K562 (cell line): ENCODE results near the gene PPP1R37. TPM values are rescaled to one million over a fixed set of nuclear protein-coding genes. Genes with fewer than 3 reads are reported as not detected.
A peak's percentile ranks its signal among the peaks of the same experiment; 100 is the strongest.

ENCODE experiments used
- ARHGAP35 ChIP-seq: fragments of 450-650 bp; IDR thresholded peaks from 2 replicates; pipeline ENCODE4 v1.6.1; 2018; ENCODE audit not compliant: partially characterized antibody
- BCLAF1 ChIP-seq, 2 experiments: fragments of 450-650 bp in 1 of 2; IDR thresholded peaks; 2 replicates each; pipeline ENCODE4 v1.6.1; 2011 to 2017; ENCODE audit warnings: low read depth in 2 of 2, antibody characterized with exemption in 1 of 2, borderline replicate concordance in 1 of 2, low read length in 1 of 2, mild to moderate bottlenecking in 1 of 2, mixed read lengths in 1 of 2; ENCODE audit not compliant: control insufficient read depth in 1 of 2
- EZH2 ChIP-seq: IDR thresholded peaks from 2 replicates; pipeline ENCODE4 v1.6.1; 2012; ENCODE audit warnings: low read depth, mild to moderate bottlenecking, inconsistent platforms, low read length, borderline replicate concordance
- KAT7 ChIP-seq: sonication (generic); formaldehyde crosslinking; IDR thresholded peaks from 2 replicates; pipeline ENCODE4 v1.8.0; 2022; ENCODE audit warnings: missing genetic modification reagents, mild to moderate bottlenecking, borderline replicate concordance
- KLF1 ChIP-seq: fragments of 450-650 bp; IDR thresholded peaks from 2 replicates; pipeline ENCODE4 v1.6.1; 2016; ENCODE audit warnings: missing genetic modification characterization, missing compliant biosample characterization
- MEF2A ChIP-seq: IDR thresholded peaks from 2 replicates; pipeline ENCODE4 v1.6.1; 2011; ENCODE audit warnings: low read depth, mild to moderate bottlenecking, low read length, moderate library complexity; ENCODE audit not compliant: control insufficient read depth
- PCBP1 ChIP-seq: fragments of 200-400 bp; formaldehyde crosslinking; IDR thresholded peaks from 2 replicates; pipeline ENCODE4 v1.6.1; 2018; ENCODE audit warnings: mild to moderate bottlenecking, low read depth, low read length; ENCODE audit not compliant: poor library complexity, severe bottlenecking
- SMARCB1 ChIP-seq: IDR thresholded peaks from 2 replicates; pipeline ENCODE4 v1.6.1; 2011; ENCODE audit warnings: improper control_type of control experiment, low read depth; ENCODE audit not compliant: insufficient read length
- ZBTB26 ChIP-seq: fragments of 450-650 bp; formaldehyde crosslinking; IDR thresholded peaks from 2 replicates; pipeline ENCODE4 v1.4.0; 2022; ENCODE audit warnings: missing genetic modification characterization
- ZNF165 ChIP-seq: fragments of 250-450 bp; sonication (Bioruptor Pico); IDR thresholded peaks from 2 replicates; pipeline ENCODE4 v1.4.0; 2020; ENCODE audit warnings: borderline replicate concordance
- ZNF57 ChIP-seq: fragments of 450-650 bp; formaldehyde crosslinking; IDR thresholded peaks from 2 replicates; pipeline ENCODE4 v1.4.0; 2020; ENCODE audit warnings: mild to moderate bottlenecking, moderate library complexity
- polyA plus RNA-seq, 8 experiments: library from polyadenylated mRNA; depleted of rRNA in 4 of 8; stranded (reverse) in 5 of 8; unstranded in 3 of 8; fragments of >200 nt; fragmentation: Nextera tagmentation in 2 of 8; fragmentation: Illumina TruSeq in 1 of 8; extraction: Ambion mirVana in 2 of 8; extraction: Trizol in 1 of 8; gene quantifications; 2 replicates each; pipeline versions ENCODE4 v1.2.1 to v1.2.3, GENCODE V29; 2011 to 2014; ENCODE audit warnings: inconsistent platforms in 1 of 8, missing spikeins in 1 of 8
- total RNA-seq, 7 experiments: library from RNA; depleted of rRNA in 6 of 7; stranded (reverse); fragments of >200 nt in 6 of 7; fragmentation: Illumina TruSeq in 2 of 7; extraction: Trizol in 2 of 7; gene quantifications; 2 replicates each; pipeline versions ENCODE4 v1.2.1 to v1.2.3, GENCODE V29; 2011 to 2021; ENCODE audit warnings: low replicate concordance in 1 of 7
- TF ChIP-seq, protein P1 (sequence below), 2 experiments: fragments of 450-650 bp; IDR thresholded peaks; 2 replicates each; pipeline ENCODE4 v1.6.1; 2016; ENCODE audit warnings: mild to moderate bottlenecking in 2 of 2, borderline replicate concordance in 1 of 2, low read depth in 1 of 2, moderate library complexity in 1 of 2

The PPP1R37 gene
- total and polyA plus RNA-seq, 9 of the 15 experiments (the other 6 are each of a cell fraction or from before 2014, with no cell fraction given): 0.04 to 20.3 (median 7.3) TPM

GRCh38 chr19:45178262-45179071 lies 85.5 kb downstream of the PPP1R37 start, which contains the start of gene BLOC1S3 (continued):
- TF ChIP-seq MEF2A: no peak
- no peak for TF ChIP-seq ZNF165
- TF ChIP-seq, protein P1, sequence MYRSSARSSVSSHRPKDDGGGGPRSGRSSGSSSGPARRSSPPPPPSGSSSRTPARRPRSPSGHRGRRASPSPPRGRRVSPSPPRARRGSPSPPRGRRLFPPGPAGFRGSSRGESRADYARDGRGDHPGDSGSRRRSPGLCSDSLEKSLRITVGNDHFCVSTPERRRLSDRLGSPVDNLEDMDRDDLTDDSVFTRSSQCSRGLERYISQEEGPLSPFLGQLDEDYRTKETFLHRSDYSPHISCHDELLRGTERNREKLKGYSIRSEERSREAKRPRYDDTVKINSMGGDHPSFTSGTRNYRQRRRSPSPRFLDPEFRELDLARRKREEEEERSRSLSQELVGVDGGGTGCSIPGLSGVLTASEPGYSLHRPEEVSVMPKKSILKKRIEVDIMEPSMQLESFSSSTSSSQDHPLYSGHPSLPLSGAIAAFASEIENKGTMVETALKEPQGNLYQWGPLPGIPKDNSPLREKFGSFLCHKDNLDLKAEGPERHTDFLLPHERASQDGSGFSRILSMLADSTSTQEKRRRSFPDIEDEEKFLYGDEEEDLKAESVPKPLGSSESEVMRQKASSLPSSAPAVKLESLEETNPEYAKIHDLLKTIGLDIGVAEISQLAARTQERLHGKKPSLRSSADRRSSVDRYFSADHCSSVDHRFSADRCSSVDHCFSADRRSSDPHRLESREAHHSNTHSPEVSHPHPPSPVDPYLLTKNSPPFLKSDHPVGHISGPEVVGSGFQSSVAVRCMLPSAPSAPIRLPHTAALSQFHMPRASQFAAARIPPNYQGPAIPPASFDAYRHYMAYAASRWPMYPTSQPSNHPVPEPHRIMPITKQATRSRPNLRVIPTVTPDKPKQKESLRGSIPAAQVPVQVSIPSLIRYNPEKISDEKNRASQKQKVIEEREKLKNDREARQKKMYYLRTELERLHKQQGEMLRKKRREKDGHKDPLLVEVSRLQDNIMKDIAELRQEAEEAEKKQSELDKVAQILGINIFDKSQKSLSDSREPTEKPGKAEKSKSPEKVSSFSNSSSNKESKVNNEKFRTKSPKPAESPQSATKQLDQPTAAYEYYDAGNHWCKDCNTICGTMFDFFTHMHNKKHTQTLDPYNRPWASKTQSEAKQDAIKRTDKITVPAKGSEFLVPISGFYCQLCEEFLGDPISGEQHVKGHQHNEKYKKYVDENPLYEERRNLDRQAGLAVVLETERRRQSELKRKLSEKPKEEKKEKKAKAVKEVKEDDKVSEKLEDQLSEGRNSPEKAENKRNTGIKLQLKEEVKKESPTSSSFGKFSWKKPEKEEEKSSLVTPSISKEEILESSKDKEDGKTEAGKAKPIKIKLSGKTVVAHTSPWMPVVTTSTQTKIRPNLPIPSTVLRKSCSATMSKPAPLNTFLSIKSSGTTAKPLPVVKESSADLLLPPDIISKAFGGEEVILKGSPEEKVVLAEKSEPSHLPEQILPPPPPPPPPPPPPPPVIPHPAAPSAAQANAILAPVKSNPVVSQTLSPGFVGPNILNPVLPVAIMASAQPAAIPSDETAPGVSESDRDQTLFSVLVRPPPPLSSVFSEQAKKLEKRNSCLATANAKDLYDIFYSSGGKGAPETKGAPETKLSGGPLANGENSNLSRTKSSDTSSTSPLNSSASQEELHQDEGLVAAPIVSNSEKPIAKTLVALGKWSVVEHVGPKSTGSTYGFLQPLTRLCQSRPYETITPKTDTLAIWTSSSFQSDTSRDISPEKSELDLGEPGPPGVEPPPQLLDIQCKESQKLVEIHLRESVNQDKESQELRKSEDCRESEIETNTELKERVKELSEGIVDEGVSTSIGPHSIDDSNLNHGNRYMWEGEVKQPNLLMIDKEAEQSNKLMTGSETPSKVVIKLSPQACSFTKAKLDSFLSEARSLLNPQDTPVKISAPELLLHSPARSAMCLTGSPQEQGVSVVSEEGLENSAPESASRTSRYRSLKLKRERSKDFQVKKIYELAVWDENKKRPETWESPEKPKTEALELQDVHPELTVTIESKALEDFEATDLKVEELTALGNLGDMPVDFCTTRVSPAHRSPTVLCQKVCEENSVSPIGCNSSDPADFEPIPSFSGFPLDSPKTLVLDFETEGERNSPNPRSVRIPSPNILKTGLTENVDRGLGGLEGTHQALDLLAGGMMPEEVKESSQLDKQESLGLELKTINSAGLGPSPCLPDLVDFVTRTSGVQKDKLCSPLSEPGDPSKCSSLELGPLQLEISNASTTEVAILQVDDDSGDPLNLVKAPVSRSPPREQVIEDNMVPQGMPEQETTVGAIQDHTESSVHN (IDR thresholded peaks at IDR 0.05; ENCODE audit: borderline replicate concordance in 1 of 2, low read depth in 1 of 2): peak in 1 of 2 experiments; percentile 68; a peak in 2 of 4 replicates
- no peak for TF ChIP-seq KLF1 (tag)
- TF ChIP-seq ZBTB26 (CRISPR knock-in tag): no peak
- TF ChIP-seq SMARCB1: no peak
- TF ChIP-seq KAT7 (CRISPR knock-in tag): no peak; the same call in 1 of the 2 replicates
- TF ChIP-seq ARHGAP35: no peak
- no peak for TF ChIP-seq PCBP1
- TF ChIP-seq BCLAF1 (IDR thresholded peaks at IDR 0.05; ENCODE audit: borderline replicate concordance in 1 of 2, control insufficient read depth in 1 of 2, low read depth in 2 of 2, low read length in 1 of 2): no peak
- TF ChIP-seq ZNF57: no peak
- no peak for TF ChIP-seq EZH2
